NT2/D1 (cell line): ENCODE data around the gene REXO4.

Experiments used
- DNase-seq: peaks from one replicate; pipeline ENCODE4 v3.0.0-alpha.2; 2011; ENCODE audit warnings: low read depth, low spot score
- H3K27me3 ChIP-seq: 2 replicates; pipeline ENCODE4 v1.6.0; 2011; ENCODE audit warnings: mild to moderate bottlenecking; ENCODE audit not compliant: insufficient read length, insufficient read depth
- H3K36me3 ChIP-seq: 2 replicates; pipeline ENCODE4 v1.6.1; 2011; ENCODE audit warnings: mild to moderate bottlenecking, low read length, mixed read lengths; ENCODE audit not compliant: insufficient read depth, insufficient read length
- H3K4me1 ChIP-seq: 2 replicates; pipeline ENCODE4 v1.5.1; 2011; ENCODE audit not compliant: insufficient read depth, insufficient read length
- H3K4me3 ChIP-seq: 2 replicates; pipeline ENCODE4 v1.5.1; 2011; ENCODE audit warnings: low read depth; ENCODE audit not compliant: insufficient read length
- H3K9ac ChIP-seq: 2 replicates; pipeline ENCODE4 v1.6.0; 2011; ENCODE audit warnings: low read depth; ENCODE audit not compliant: insufficient read length
- H3K9me3 ChIP-seq: 2 replicates; pipeline ENCODE4 v1.5.1; 2011; ENCODE audit warnings: mild to moderate bottlenecking, low read length; ENCODE audit not compliant: insufficient read depth
- SUZ12 ChIP-seq: IDR thresholded peaks from 2 replicates; pipeline ENCODE4 v1.6.1; 2011; ENCODE audit not compliant: insufficient read length, insufficient read depth; ENCODE audit errors: extremely low read depth
- YY1 ChIP-seq: IDR thresholded peaks from 2 replicates; pipeline ENCODE4 v1.6.1; 2011; ENCODE audit not compliant: insufficient read length, insufficient read depth
- ZNF274 ChIP-seq: IDR thresholded peaks from 2 replicates; pipeline ENCODE4 v1.6.1; 2011; ENCODE audit warnings: mild to moderate bottlenecking, low read depth, low read length

Gene REXO4

DNA sequence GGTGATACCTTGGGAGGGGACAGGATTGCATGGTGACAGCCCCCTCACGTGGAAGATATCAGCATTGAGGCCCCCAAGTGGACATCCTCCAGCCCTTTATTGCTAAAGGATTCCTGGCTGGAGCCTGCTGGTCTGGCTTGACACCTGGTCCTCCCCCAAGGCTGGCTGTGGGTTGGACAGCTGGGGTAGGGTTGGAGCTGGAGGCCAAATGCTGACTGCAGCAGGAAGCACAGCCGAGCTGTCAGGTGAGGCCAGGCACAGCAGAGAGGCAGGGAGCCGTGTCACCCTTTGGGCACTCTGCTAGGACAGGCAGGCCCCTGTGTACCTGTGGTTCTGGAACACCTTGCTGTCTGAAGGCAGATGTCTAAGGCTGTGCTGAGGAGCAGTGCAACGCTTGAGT, 44.2 kb upstream of the REXO4 start:
- peaks cover 8% of the 10 kb centered on the region for H3K36me3 ChIP-seq
- no peaks in the 10 kb centered on the region for H3K27me3 ChIP-seq
- TF ChIP-seq YY1 (no peak), SUZ12 (no peak), ZNF274 (no peak)
- H3K9me3 ChIP-seq = no peaks in the 10 kb centered on the region
- peak overlapping the region; percentile 12 for H3K9ac ChIP-seq
- DNase-seq = no peak
- H3K4me1 ChIP-seq = peaks cover 20% of the 10 kb centered on the region
- H3K4me3 ChIP-seq = no peak overlapping the region

DNA sequence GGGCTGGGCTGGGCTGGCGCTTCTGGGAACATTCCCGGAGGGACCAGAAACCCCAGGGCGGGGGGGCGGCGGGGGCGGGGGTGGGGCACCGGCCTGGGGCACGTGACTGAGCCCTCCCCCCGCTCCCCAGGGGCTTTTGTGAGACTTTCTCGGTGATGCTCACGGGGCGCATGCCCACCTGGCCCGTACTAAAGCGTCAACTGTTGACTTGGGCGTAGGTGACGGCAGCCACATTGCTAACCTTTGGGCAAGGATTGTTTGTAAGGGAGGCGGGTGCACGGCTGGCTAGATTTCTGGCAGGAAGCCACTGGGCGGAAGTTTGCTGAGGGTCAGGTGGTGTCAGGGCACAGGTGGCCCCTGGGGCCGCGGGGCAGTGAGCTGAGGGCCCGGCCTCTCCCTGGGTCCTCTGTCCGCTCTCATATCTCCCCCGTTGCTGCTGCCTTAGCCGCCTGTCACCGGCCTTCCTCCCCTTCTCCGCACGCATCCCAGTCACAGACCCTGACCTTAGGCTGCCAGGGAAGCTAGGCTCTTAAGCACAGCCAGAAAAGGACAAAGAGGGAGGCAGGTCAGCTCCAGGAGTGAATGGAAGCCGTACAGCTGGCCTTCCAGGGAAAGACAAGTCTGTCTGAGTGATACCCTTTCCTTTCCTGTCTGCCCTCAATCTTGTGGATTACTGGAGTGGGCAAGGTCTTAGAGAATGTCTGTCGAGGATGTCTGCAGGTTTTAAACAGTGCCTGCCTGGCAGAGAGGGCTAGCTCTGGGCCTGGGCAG, 42.8 kb upstream of the REXO4 start:
- TF ChIP-seq ZNF274 (no peak), SUZ12 (no peak)
- H3K9ac ChIP-seq = peak overlapping the region; percentile 86
- peaks cover 18% of the 10 kb centered on the region for H3K36me3 ChIP-seq
- no peaks in the 10 kb centered on the region for H3K27me3 ChIP-seq
- peak overlapping the region; percentile 73 for H3K4me3 ChIP-seq
- peaks cover 24% of the 10 kb centered on the region for H3K4me1 ChIP-seq
- H3K9me3 ChIP-seq = no peaks in the 10 kb centered on the region
- no peak for DNase-seq

- no peak for TF ChIP-seq ZNF274
- TF ChIP-seq YY1 = no peak
- TF ChIP-seq SUZ12 = no peak
- peak; percentile 98 for DNase-seq
- no peaks in the 10 kb centered on the region for H3K9me3 ChIP-seq
- peak within 1 kb of the TSS; percentile 73 for H3K4me3 ChIP-seq
- peak within 1 kb of the TSS; percentile 96 for H3K9ac ChIP-seq
- peaks cover 24% of the 10 kb centered on the region for H3K4me1 ChIP-seq
- no peaks in the 10 kb centered on the region for H3K27me3 ChIP-seq
- H3K36me3 ChIP-seq = peaks cover 15% of the 10 kb centered on the region
Observed at GRCh38 chr9:133459476-133460404, 41.9 kb upstream of the REXO4 start, which contains the start of gene CACFD1. TSS of gene CACFD1 (plus strand) at chr9:133459978. CDS start at chr9:133460067, 89 bp downstream.

- peak overlapping the region; percentile 16 for H3K4me3 ChIP-seq
- H3K9ac ChIP-seq = no peak overlapping the region
- H3K36me3 ChIP-seq = peaks cover 15% of the 10 kb centered on the region
- H3K27me3 ChIP-seq = no peaks in the 10 kb centered on the region
- no peaks in the 10 kb centered on the region for H3K9me3 ChIP-seq
- TF ChIP-seq SUZ12 (no peak), YY1 (no peak), ZNF274 (no peak)
- DNase-seq = no peak
- H3K4me1 ChIP-seq = peaks cover 24% of the 10 kb centered on the region
Observed at GRCh38 chr9:133458643-133459312, 41.0 kb upstream of the REXO4 start.

DNA sequence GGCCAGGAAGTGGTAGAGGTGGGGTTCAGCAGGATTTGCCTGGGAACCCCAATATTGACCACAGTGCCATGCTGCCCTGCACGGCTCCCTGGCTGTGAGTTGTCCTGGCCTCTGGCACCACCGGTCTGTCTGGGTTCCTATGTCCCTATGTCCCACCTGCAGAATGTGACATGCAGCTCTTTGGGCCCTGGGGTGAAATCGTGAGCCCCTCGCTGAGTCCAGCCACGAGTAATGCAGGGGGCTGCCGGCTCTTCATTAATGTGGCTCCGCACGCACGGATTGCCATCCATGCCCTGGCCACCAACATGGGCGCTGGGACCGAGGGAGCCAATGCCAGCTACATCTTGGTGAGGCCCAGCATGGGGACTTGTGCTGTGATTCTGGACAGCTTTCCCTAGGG, 39.9 kb upstream of the REXO4 start:
- DNase-seq = no peak
- TF ChIP-seq ZNF274 (no peak), YY1 (no peak), SUZ12 (no peak)
- H3K4me1 ChIP-seq = peaks cover 24% of the 10 kb centered on the region
- no peaks in the 10 kb centered on the region for H3K27me3 ChIP-seq
- no peaks in the 10 kb centered on the region for H3K9me3 ChIP-seq
- H3K9ac ChIP-seq = no peak overlapping the region
- H3K36me3 ChIP-seq = peaks cover 15% of the 10 kb centered on the region
- no peak overlapping the region for H3K4me3 ChIP-seq

DNA sequence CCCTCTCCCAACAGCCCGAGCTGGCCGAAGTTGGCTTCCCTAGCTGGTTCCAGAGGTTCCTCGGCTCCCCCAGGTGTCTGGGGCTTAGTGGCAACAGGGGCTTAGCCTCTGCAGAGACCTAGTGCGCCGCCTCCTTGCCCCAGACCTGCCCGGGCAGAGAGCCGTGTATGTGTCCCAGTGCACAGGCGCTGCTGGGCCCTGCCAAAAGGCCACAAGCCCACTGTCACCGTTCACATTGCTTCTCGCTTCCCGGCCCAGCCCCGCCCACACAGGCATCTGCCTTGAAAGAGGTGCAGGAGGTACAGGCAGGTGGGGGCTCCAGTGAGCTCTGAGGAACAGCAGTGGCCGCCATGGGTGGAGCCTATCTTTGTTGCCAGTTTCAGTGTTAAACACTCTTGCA, 39.4 kb upstream of the REXO4 start:
- no peak overlapping the region for H3K4me3 ChIP-seq
- no peaks in the 10 kb centered on the region for H3K27me3 ChIP-seq
- H3K9me3 ChIP-seq = no peaks in the 10 kb centered on the region
- no peak for TF ChIP-seq SUZ12
- TF ChIP-seq ZNF274 = no peak
- no peak for TF ChIP-seq YY1
- peak overlapping the region; percentile 3 for H3K9ac ChIP-seq
- H3K4me1 ChIP-seq = peaks cover 24% of the 10 kb centered on the region
- H3K36me3 ChIP-seq = peaks cover 15% of the 10 kb centered on the region
- no peak for DNase-seq

DNA sequence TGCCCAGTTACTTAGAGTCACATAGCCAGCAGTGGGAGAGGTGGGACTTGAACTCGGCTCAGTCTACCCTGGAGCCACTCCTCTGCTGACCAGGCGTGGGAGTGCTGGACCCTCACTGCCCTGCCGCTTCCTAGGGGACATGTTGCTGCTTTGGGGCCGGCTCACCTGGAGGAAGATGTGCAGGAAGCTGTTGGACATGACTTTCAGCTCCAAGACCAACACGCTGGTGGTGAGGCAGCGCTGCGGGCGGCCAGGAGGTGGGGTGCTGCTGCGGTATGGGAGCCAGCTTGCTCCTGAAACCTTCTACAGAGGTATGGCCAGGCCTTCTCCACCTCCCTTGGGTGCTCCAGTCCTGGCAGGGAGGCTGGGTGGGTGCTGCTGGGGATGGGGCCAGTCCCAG, 38.6 kb upstream of the REXO4 start:
- Histone ChIP-seq H3K4me1 (peaks cover 18% of the 10 kb centered on the region), H3K4me3 (no peak overlapping the region), H3K36me3 (peaks cover 15% of the 10 kb centered on the region), H3K27me3 (no peaks in the 10 kb centered on the region), H3K9me3 (no peaks in the 10 kb centered on the region), H3K9ac (peak overlapping the region; percentile 17)
- TF ChIP-seq ZNF274 = no peak
- TF ChIP-seq YY1 = no peak
- no peak for TF ChIP-seq SUZ12
- no peak for DNase-seq
